Non-pigmented ciliary epithelial cell (primary cell): Measurements from ENCODE around the gene HMGXB4.

Experiments
- DNase-seq: peaks from one replicate; pipeline ENCODE4 v3.0.0-alpha.2; 2010; ENCODE audit warnings: low read depth

The HMGXB4 gene

DNA sequence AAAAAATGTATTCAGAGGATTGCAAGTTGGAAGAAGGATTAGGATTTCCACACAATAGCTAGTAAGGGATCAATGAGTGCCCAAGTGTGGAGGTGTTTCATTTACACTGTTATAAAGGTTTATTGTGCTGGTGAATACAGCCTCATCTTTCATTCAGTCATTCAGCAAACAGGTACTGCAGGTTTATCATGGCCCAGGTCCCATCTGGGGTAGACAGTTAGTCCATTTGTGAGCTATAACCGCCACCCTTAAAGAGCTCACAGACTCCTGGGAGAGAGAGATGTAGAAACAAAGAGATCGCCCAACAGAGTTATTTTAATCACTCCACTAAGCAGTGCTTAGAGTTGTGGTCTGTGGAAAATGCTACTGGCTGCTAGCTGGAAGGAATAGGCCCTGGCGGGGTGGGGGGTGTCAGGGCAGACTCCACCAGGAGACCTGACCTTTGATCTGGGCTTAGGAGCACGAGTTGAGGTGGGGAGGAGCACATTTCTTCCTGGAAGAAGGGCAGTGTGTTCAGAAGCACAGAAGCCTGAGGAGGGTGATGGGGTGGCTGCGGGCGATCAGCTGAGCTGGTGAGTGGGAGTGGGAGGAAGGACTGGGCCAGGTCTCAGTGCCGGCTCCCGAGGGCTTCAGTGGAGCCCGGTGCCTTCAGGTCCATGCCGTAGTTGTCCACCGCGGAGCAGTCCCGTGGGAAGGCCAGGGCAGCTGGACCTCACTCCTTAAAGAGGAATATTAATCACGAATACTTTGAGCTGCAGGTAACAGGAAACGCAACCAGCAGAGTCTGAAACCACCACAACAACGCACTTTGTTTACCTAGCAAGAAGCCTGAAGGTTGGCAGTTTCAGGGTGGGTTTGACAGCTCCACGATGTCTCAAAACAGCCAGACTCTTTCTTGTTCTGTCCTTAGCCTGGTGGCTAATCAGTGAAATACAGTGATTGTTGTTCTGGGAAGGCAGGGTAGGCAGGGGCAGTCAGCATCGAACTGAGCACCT, 53.6 kb downstream of the HMGXB4 start:
- DNase-seq, result no peak

DNA sequence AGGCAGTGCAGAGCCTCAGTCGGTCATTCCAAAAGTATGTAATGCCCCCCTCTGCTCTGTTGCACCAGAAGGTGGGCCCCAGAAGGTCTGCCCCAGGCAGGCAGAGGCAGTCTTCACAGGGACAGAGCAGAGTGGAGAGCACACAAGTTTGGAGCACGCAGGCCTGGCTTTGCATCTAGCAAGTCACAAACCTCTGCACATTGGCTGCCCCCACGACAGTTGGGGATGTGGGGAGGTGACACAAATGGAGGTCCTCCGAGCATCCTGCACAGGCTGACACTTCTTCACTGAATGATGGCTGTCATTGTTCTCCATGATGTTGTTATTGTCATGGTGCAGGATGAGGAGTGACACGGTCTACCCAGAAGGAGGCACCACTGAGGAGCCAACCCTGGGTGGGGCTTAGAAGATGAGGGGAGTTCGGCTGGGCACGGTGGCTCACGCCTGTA, 54.3 kb downstream of the HMGXB4 start:
- no peak for DNase-seq

DNA sequence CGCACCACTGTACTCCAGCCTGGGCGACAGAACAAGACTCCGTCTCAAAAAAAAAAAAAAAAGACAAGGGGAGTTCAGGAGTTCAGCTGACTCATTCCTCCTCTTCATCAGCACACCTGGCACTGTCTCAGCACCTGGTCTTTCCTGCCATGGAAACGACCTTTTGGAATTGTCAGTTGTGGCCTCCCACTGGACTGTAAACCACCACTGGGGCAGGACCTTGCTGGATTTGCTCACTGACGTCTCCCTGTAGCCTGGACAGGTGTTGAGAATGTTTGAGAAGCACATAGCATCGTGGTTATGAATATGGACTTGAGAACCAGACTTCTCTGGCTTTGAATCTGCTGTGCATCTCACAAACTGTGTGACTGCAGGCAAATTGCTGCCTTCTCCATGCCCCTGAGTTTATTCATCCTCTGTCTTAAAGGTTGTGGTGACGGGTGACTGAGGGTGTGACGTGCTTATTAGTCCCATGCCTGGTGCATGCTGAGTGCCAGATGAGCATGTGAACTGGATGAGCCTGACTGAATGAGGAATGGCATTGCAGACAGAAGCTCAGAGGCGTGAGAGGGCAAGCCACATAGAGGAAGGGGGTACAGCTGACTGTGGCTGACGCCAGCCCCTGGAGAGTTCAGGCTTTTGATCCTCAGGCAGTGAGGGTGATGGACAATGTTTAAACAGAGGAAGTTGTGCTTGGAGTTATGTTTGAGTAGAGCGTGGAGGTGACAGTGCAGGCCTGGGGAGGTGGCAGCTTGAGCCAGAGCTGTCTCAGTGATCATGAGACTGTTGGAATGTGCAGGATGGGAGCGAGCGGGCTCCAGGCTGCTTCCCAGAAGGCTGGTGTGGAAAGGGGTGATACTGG, 55.1 kb downstream of the HMGXB4 start:
- no peak for DNase-seq

DNA sequence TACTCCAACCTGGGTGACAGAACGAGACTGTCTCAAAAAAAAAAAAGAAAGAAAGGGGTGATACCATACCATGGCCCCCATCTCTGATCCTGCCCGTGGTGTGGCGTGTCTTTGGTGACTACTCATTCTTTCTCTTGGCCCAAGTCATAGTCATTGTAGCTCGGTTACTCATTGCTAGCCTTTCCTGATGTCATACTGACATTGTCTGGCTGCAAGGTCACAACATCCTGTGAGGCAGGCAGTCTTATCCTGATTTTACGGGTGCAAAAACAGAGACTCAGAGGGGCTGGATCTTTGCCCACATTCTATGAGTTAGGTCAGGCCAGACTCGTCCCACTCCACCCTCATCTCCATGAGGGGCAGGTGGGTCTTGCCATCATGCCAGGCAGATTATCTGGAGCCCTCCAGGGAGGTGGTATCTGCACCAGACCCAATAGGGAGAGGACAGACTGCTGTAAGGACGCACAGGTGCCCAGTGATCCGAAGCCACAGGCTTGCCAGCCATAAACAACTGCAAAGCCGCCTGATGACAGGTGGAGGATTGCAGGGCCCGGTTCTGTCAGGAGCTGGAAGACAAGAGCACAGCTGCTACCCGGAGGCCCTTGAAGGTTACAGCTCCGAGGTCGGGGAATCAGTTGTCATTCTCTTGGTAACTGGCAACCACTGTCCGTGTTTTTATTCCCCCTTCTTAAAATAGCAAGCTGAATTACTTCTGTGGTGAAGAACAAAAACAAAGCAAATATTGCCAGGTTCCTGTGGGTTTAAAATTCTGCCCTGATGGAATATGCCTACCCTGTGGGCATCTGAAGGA, 56.2 kb downstream of the HMGXB4 start:
- DNase-seq, result peak; percentile 68

DNA sequence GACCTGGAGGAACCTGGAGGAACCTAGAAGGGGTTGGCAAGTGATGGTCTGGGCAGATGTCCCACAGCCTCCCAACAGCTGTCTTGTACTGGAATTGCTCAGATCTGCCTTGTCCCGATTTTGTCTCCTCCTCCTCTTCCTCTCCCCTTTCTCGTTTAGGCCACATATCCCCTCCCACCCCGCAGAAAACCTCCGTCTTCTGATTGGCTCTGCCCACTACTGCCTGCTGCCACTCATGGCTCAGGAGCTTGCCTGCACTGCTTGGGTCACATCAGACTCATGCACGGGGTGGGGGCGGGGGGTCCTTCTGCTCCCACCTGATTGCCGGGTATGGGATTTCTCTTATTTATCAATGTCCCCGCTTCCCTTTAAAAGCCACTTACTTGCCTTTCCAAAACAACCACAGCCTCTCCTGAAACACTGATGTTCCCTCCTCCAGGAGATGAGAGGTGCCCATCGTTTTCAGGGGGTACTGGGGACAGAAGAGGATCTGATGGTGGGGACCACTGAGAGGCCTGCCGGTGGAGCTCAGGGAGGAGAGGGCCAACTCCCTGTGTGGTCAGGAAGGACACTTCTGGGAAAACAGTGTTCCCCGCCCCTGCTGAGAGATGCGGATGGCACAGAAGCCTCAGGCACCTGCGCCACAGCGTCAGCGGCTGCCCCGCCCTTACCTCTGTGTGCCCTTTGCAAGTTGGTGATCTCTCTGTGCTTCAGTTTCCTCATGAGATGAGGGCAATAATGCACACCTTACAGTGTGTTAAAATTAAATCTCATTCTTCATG, 57.1 kb downstream of the HMGXB4 start:
- DNase-seq, result no peak

DNA sequence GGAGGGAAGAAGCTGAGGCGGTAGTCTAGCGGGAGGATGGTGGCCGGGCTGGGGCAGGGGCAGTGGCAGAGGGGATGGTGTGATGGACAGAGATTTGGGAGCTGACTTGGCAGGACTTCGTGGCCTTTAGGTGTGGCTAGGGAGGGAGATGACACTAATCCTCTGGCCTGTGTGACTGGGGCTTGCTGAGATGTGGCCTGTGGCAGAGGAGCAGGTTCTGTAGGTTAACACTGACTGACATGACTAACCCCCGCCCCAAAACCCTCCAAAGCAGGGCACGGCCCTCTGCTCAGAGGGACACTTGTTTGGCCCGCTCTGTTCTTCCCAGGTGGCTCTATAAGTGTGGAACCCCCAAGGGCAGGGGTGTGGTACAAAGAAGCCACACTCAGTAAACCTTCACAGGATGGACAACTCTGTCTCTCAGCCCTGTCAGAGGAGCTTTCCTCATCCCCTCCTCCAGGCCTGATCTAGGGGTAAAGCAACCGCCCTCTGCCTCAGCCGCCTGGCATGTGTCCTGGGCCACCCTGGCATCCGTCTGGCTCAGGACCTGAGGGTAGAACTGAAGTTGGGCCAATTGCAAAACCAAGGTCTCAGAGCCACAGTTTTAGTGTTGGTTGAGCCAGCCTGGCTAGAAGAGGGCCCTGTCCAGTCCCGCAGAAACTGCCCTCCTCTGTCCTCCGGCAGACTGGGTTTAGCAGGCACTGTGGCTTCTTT, 58.0 kb downstream of the HMGXB4 start:
- no peak for DNase-seq

DNA sequence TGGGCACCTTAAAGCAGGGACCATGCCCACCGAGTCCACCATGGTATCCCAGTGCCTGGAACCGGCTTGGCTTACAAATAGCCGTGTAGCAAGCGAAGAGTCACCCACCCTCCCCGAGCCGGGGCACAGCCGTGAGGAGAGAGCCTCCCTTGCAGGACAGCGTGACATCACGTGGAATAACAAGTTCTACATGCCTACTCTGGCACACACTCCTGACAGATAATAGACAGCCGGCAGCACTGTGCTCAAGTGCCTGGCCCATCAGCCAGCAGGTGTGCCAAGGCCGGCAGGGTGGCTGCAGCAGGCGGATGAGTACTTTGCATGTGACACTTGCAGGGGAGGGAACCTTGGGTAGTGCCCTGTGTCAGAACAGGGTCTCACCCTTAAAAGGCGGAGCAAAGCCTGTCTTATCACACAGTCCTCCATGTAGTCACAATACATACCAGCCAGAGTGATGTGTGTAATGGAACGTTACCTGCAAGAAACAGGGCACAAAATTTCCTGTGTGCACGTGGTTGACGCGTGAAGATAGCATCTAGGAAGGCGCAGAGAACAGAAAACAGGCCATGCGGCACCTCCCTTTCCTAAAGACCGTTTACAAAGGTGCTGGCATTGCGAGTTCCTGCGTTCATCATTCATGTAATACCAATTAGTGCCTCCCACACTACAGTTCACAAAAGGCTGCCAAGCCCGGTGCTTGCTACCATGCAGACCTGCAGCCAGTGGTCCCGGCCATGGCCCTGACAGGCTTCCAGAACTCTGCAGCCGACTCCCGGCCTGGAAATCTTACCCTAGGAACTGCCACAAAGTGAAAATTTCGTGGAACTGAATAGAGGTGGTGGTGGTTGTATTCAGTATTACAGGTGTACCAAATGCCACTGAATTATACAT, 58.8 kb downstream of the HMGXB4 start:
- DNase-seq, result no peak

DNA sequence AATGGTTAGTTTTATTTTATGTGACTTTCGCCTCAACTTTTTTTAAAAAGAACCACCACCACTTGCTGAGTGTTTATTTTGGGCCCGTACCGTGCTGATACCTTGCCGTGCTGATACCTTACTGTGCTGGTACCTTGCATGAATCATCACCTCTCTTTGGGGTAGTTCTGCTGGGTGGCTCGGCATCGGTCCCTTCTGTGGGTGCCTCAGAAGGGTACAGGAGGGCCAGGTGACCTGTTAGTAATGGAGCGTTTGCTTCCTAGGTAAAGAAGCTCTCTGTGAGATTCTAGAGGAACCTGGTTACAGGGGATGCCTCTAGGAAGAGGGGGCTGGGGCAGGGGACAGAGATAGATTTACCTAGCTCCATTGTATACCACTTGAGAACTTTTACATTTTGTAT, 59.5 kb downstream of the HMGXB4 start:
- no peak for DNase-seq

DNA sequence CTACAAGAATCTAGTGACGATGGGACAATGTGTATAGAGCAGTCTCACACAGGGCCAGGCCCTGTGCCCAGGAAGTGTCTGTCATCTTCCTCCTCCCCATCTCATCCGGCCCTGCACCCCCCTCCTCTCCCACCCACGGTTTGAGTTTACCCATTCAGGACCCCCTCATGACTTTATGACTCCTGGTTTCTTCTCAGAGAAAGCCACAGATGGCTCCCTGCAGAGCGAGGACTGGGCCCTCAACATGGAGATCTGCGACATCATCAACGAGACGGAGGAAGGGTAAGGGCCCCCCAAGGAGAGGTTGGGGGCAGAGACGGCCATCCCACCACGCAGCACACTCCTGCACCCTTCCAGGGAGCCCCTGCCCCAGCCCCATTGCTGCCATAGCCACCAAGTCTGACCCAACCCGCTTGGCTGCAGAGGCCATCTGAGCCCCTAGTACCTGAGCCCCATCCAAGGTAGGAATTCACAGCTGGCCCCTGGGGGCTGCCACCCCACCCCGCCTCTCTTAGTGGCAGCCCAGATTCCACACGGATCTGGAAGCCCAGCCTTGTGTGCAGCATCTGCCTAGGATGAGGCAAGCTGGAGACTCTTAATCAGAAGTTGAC, 60.5 kb downstream of the HMGXB4 start:
- no peak for DNase-seq

DNA sequence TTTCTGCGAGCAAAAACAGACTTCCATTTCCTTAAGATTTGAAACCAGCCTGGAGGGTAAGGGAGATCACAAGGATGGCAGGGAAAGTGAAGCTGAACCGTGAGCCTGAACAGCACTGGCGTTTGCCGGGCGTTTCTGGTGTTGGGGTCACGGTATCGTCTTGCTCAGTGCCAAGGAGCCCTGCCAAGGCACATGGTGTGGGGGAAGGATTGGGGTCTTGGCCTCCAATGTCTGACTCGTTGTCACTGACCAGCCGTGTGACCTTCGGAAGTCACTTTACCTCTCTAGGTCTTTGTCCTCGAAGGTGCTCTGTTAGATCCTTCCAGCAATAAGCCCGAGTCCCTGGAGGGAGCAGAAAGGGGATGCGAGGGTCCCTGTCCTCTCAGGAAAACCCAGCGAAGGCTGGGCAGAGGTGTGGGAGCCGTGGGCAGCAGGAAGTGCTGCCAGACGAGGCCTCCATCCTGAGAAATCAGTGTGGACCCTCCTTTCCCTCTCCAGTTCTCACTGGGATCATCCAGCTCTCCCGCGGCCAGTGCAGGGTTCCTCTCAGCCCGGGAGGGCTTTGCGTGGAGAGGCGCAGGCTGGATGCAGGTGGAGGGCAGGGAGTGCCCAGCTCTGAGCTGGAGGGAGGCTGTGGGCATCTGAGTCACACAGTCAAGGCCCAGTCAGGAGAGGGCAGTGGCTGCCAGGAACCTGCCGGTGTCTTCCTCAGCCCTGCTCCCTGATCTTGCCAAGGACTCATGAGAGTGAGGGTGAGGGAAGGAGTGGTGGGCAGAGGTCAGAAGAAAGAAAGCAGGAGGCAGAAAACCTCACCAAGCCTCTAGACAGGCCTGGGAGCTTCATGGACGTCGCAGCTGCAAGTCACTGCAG, 61.3 kb downstream of the HMGXB4 start:
- DNase-seq, result no peak

DNA sequence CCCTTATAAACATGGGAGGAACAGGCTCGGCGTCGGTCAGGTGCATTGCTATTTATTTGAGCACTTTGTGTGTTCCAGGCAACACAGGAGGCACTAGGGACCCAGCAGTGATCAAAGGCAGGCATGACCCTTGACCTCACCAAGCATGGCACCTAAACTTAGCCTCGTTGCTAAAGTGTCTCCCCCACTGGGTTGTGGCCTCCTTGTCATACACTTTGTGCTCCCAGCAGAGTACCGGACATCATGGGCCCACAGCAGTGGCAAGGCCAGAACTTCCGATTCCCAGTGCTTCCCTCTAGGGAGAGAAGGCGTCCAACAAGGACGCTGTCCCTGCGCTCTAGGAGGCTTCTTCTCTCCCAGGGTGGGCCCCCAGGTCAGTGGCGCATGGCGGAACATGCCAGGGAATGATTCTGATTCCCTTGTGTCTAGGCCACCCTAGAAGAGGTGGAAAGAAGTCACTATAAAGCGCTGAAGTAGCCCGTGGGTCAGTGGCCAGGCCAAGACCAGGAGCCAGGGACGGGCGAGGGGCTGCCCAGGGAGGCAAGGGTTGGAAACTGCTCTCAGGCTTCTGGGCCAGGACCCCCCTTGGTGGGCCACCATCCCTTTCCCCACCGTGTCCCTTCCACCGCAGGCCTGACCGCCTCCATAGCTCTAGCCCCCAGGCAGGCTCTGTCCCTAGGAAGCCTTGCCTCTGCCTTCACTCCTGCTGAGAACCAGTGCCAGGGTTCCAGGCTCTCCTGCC, 62.1 kb downstream of the HMGXB4 start:
- DNase-seq, result no peak

DNA sequence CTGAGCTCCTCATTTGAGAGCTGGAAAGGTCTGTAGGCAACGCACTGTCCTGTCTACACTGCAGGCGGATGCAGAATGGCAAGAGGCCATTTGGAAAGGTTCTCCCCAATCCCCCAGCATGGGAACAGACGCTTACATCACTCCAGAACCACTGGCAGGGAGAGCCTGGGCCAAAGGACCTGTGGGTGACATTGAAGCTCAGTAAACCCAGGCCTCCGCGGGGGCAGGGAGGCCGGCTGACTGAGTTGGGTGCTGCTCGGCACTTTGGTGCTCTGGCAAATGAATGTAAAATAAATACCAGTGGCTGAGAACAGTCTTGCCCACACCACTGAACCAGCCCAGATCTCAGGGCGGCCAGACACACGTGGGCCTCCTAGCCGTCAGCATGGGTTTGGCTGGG, 64.8 kb downstream of the HMGXB4 start:
- DNase-seq, result no peak

DNA sequence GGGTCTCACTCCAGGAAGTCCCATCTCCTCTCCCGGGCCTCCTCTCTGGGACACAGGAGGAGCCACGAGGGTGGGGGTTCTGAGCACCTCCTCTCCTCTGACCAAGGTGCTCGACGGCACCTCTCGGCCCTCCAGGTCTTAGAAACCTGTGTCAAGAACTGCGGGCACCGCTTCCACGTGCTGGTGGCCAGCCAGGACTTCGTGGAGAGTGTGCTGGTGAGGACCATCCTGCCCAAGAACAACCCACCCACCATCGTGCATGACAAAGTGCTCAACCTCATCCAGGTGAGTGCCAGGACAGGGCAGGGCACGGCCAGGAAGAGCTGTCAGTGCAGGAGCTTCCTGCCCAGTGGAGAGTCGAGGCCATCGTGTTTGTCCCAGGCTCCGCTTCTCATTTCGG, 65.6 kb downstream of the HMGXB4 start:
- DNase-seq, result no peak

DNA sequence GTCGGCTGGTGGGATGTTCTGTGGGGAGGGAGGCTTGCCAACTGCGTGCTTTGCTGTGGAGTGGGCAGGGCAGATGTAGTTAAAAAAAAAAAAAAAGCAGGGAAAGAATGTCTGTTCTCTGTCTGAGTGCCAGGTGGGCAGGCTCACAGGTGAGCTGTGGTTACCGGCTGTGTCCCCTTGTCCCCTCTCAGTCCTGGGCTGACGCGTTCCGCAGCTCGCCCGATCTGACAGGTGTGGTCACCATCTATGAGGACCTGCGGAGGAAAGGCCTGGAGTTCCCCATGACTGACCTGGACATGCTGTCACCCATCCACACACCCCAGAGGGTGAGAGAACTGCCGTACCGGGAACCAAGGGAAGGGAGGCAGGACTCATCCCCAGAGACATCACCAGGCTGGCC, 66.0 kb downstream of the HMGXB4 start:
- no peak for DNase-seq

DNA sequence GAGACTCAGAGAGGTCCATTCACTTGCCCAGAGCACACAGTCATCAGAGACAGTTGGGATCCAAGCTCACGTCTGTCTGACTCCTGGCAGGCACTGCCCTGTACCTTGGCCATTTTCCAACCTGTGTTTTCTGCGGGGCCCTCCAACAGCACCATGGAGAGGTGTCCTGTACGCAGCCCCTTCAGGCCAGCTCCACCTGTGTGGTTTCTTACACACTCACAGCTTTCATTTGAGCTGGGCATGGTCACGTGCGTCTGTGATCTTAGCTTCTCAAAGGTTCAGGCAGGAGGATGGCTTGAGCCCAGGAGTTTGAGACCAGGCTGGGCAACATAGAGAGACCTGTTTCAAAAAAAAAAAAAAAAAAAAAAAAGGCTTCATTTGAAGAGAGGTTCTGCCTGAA, 66.8 kb downstream of the HMGXB4 start:
- no peak for DNase-seq

DNA sequence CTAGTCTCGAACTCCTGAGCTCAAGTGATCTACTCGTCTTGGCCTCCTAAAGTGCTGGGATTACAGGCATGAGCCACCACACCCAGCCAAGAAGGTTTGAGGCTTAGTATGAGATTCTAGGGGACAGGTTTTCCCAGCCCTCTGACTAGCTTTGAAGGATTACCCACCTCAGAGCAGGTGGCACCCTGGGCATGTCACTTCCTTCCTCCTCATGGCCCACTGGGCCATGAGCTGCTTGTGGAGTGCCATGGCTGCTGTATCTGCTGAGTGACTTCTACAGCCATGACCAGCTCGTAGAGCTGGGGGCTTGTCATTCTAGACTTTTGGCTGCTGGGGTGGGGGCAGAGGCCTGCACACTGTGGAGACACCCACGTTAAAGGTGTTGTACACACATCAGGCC, 67.5 kb downstream of the HMGXB4 start:
- no peak for DNase-seq

DNA sequence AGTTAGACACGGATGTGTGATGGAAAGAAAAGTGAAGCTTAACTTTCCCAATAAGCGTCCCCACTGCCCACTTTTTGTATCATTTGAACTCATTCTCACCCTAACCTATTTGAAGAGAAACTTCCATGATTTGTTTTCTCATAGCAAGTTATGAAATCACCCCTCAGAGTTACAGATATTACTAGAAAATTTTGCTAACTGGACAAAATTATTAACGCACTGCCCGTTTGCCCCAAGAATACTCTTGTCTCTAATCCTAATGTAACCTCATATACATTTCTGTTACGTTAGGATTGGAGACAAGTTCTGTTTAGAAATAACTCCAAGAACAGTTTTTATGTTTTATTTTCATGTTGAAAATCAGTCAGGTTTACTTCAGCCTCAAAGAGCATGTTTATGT, 67.9 kb downstream of the HMGXB4 start:
- DNase-seq, result no peak
